Mesenchymal stem cell (in vitro differentiated cells and primary cell): Measurements from ENCODE around the gene AFAP1.
A peak's percentile ranks its signal among the peaks of the same experiment; 100 is the strongest.

Experiments used
- DNase-seq: peaks from one replicate; pipeline ENCODE4 v3.0.0-alpha.2; 2013
- H2AFZ ChIP-seq: one replicate; pipeline ENCODE4 v1.6.1; 2013; ENCODE audit warnings: low read depth, mild to moderate bottlenecking, control low read depth, inconsistent platforms, low read length, moderate library complexity
- H2AK5ac ChIP-seq: 2 replicates; pipeline ENCODE4 v1.6.1; 2013; ENCODE audit warnings: low read length, moderate library complexity, mild to moderate bottlenecking, inconsistent platforms; ENCODE audit not compliant: severe bottlenecking
- H2BK120ac ChIP-seq: one replicate; pipeline ENCODE4 v1.6.1; 2013; ENCODE audit warnings: low read depth, mild to moderate bottlenecking, inconsistent platforms, low read length, moderate library complexity
- H2BK12ac ChIP-seq, 2 experiments: one replicate each; pipeline ENCODE4 v1.6.1; 2013; ENCODE audit warnings: inconsistent platforms in 2 of 2, low read length in 2 of 2, mild to moderate bottlenecking in 2 of 2, moderate library complexity in 2 of 2, control low read depth in 1 of 2
- H2BK15ac ChIP-seq: one replicate; pipeline ENCODE4 v1.6.1; 2013; ENCODE audit warnings: mild to moderate bottlenecking, low read depth, inconsistent platforms; ENCODE audit not compliant: poor library complexity, severe bottlenecking
- H2BK5ac ChIP-seq: 2 replicates; pipeline ENCODE4 v1.6.1; 2013; ENCODE audit warnings: low read depth, mild to moderate bottlenecking, low read length, control low read depth, inconsistent platforms; ENCODE audit not compliant: poor library complexity, severe bottlenecking
- H3K14ac ChIP-seq, 2 experiments: one replicate each; pipeline ENCODE4 v1.6.1; 2013; ENCODE audit warnings: inconsistent platforms in 2 of 2, low read length in 2 of 2, control low read depth in 1 of 2, mild to moderate bottlenecking in 1 of 2, moderate library complexity in 1 of 2
- H3K18ac ChIP-seq, 2 experiments: one replicate each; pipeline ENCODE4 v1.6.1; 2013; ENCODE audit warnings: inconsistent platforms in 2 of 2, low read length in 2 of 2, control low read depth in 1 of 2, low read depth in 1 of 2, mild to moderate bottlenecking in 1 of 2
- H3K23ac ChIP-seq, 2 experiments: one replicate each; pipeline ENCODE4 v1.6.1; 2013; ENCODE audit warnings: inconsistent platforms in 2 of 2, low read length in 2 of 2, mild to moderate bottlenecking in 2 of 2, moderate library complexity in 2 of 2, control low read depth in 1 of 2
- H3K27ac ChIP-seq: 2 replicates; pipeline ENCODE4 v1.5.1; 2013; ENCODE audit warnings: mild to moderate bottlenecking, moderate library complexity, low read length, control low read depth, inconsistent platforms; ENCODE audit not compliant: poor library complexity, severe bottlenecking
- H3K27me3 ChIP-seq, 2 experiments: 2 replicates each; pipeline versions ENCODE4 v1.6.1 to v1.7.0; 2013; ENCODE audit warnings: low read length in 2 of 2, mild to moderate bottlenecking in 2 of 2, moderate library complexity in 2 of 2, control low read depth in 1 of 2, inconsistent platforms in 1 of 2; ENCODE audit not compliant: control insufficient read depth in 1 of 2, insufficient read depth in 1 of 2
- H3K36me3 ChIP-seq, 2 experiments: 2 replicates each; pipeline versions ENCODE4 v1.6.1 to v1.7.0; 2013; ENCODE audit warnings: low read length in 2 of 2, control low read depth in 1 of 2, inconsistent platforms in 1 of 2, low read depth in 1 of 2, mild to moderate bottlenecking in 1 of 2; ENCODE audit not compliant: insufficient read depth in 2 of 2, control insufficient read depth in 1 of 2
- H3K4ac ChIP-seq, 2 experiments: one replicate each; pipeline ENCODE4 v1.6.1; 2013; ENCODE audit warnings: inconsistent platforms in 2 of 2, low read length in 2 of 2, mild to moderate bottlenecking in 2 of 2, moderate library complexity in 2 of 2, control low read depth in 1 of 2, low read depth in 1 of 2
- H3K4me1 ChIP-seq: 2 replicates; pipeline ENCODE4 v1.6.1; 2013; ENCODE audit warnings: low read depth, low read length, control low read depth; ENCODE audit not compliant: control insufficient read depth, insufficient read depth
- H3K4me2 ChIP-seq: 2 replicates; pipeline ENCODE4 v1.6.1; 2013; ENCODE audit warnings: low read length, mild to moderate bottlenecking, inconsistent platforms; ENCODE audit not compliant: poor library complexity, severe bottlenecking
- H3K4me3 ChIP-seq, 2 experiments: 2 replicates each; pipeline versions ENCODE4 v1.5.1 to v1.7.0; 2013; ENCODE audit warnings: low read length in 2 of 2, mild to moderate bottlenecking in 2 of 2, control low read depth in 1 of 2, low read depth in 1 of 2; ENCODE audit not compliant: insufficient read depth in 1 of 2
- H3K79me1 ChIP-seq: replicated peaks from 2 replicates; pipeline ENCODE4 v1.6.1; 2013; ENCODE audit warnings: mild to moderate bottlenecking, control low read depth, low read length, inconsistent platforms; ENCODE audit not compliant: poor library complexity, severe bottlenecking
- H3K9ac ChIP-seq: 2 replicates; pipeline ENCODE4 v1.7.0; 2013; ENCODE audit warnings: mild to moderate bottlenecking, low read length, moderate library complexity
- H3K9me3 ChIP-seq: 2 replicates; pipeline ENCODE4 v1.7.0; 2013; ENCODE audit warnings: mild to moderate bottlenecking, low read length; ENCODE audit not compliant: control insufficient read depth
- H4K8ac ChIP-seq: one replicate; pipeline ENCODE4 v1.6.1; 2013; ENCODE audit warnings: inconsistent platforms, mild to moderate bottlenecking, low read length, moderate library complexity
- H4K91ac ChIP-seq: one replicate; pipeline ENCODE4 v1.6.1; 2013; ENCODE audit warnings: mild to moderate bottlenecking, low read length, inconsistent platforms
- WGBS: methylation state at CpG from one replicate; pipeline ENCODE4 v1.1.7; 2013; ENCODE audit warnings: mixed read lengths; 5-methylcytosine and 5-hydroxymethylcytosine counted together

The AFAP1 gene

DNA sequence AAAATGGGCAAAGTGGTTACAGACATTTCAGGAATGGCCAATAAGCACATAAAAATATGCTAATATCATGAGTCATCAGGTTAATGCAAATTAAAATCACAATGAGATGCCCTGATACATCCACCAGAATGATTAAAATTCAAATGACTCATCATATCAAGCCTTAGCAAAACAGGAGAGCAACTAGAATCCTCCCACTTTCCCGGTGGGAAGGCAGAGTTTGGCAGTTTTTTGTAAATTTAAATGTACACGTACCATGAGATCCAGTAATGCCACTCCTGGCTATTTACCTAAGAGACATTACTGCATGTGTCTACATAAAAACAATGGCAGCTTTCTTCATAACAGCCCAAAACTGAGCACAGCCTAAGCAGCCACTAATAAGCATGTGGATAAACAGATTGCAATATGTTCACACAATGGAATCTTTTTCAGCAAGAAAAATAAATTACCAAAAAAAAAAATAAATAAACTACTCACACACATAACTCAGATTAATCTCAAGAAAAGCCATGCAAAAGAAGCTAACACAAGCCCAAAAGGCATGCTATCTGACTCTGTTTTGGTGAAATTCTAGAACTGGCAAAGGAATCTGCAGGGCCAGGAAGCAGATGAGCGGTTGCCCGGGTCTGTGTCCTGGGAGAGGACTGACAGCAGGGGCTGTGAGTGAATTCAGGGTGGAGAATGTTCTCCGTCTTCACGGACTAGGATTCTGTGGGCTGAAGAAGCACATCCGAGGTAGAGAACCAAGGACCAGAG, 48.8 kb downstream of the AFAP1 start:
- Histone ChIP-seq H3K36me3 (peaks cover 12 to 15% of the 10 kb centered on the region in 2 experiments), H3K4me2 (no peak overlapping the region), H3K14ac (no peak overlapping the region), H2BK5ac (no peak overlapping the region), H3K4me1 (peaks cover 18% of the 10 kb centered on the region), H2BK120ac (no peak overlapping the region), H3K9me3 (peaks cover 8% of the 10 kb centered on the region), H3K4me3 (peak overlapping the region in 1 of 2 experiments; percentile 20), H2AFZ (no peak overlapping the region), H3K27ac (peak overlapping the region; percentile 87), H2BK12ac (peak overlapping the region in 1 of 2 experiments; percentile 56), H3K4ac (peak overlapping the region in 1 of 2 experiments; percentile 69), H3K27me3 (no peaks in the 10 kb centered on the region), H2AK5ac (peak overlapping the region; percentile 87), H4K91ac (no peak overlapping the region), H3K23ac (peak overlapping the region in 1 of 2 experiments; percentile 27), H3K79me1 (peaks cover 8% of the 10 kb centered on the region), H3K18ac (peak overlapping the region; percentile 35 to 87), H2BK15ac (no peak overlapping the region), H3K9ac (peak overlapping the region; percentile 68), H4K8ac (no peak overlapping the region)
- DNase-seq, result peak; percentile 64
- WGBS, result 32% methylated on average over 4 of the region's 7 CpGs

DNA sequence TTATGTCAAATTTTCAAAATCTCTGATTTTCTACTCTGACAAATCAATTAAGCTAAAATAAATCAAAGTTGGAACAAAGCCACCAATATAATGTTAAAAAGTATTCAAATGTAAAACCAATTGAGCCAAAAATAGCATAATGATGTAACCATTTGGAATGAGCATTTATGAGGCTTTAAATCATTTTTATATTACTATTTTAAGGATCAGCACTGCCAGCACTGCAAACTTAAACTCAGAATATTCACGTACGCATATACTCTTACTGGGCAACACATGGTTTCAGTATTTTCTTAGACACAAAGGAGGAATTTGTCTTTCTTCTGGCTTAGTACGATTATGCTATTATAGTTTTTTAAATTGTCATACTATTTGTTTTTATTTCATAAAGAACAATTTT, 52.2 kb downstream of the AFAP1 start:
- no peaks in the 10 kb centered on the region for H3K27me3 ChIP-seq
- H2AK5ac ChIP-seq, result no peak overlapping the region
- no peak overlapping the region for H3K27ac ChIP-seq
- no peak for DNase-seq
- peaks cover 12% of the 10 kb centered on the region for H3K4me1 ChIP-seq
- H3K79me1 ChIP-seq, result peaks cover 9% of the 10 kb centered on the region
- no peak overlapping the region for H3K14ac ChIP-seq
- H3K4me2 ChIP-seq, result no peak overlapping the region
- no peak overlapping the region for H2BK12ac ChIP-seq
- no peak overlapping the region for H2BK15ac ChIP-seq
- no peak overlapping the region for H2AFZ ChIP-seq
- WGBS, result 91% methylated on average over 2 of the region's 3 CpGs
- H3K18ac ChIP-seq, result no peak overlapping the region
- H3K36me3 ChIP-seq, result peaks cover 0 to 3% of the 10 kb centered on the region in 2 experiments
- no peak overlapping the region for H3K9ac ChIP-seq
- no peak overlapping the region for H2BK120ac ChIP-seq
- no peak overlapping the region for H3K23ac ChIP-seq
- no peak overlapping the region for H4K91ac ChIP-seq
- no peak overlapping the region for H3K4me3 ChIP-seq
- H3K9me3 ChIP-seq, result peaks cover 8% of the 10 kb centered on the region
- H3K4ac ChIP-seq, result no peak overlapping the region
- no peak overlapping the region for H2BK5ac ChIP-seq
- H4K8ac ChIP-seq, result no peak overlapping the region

DNA sequence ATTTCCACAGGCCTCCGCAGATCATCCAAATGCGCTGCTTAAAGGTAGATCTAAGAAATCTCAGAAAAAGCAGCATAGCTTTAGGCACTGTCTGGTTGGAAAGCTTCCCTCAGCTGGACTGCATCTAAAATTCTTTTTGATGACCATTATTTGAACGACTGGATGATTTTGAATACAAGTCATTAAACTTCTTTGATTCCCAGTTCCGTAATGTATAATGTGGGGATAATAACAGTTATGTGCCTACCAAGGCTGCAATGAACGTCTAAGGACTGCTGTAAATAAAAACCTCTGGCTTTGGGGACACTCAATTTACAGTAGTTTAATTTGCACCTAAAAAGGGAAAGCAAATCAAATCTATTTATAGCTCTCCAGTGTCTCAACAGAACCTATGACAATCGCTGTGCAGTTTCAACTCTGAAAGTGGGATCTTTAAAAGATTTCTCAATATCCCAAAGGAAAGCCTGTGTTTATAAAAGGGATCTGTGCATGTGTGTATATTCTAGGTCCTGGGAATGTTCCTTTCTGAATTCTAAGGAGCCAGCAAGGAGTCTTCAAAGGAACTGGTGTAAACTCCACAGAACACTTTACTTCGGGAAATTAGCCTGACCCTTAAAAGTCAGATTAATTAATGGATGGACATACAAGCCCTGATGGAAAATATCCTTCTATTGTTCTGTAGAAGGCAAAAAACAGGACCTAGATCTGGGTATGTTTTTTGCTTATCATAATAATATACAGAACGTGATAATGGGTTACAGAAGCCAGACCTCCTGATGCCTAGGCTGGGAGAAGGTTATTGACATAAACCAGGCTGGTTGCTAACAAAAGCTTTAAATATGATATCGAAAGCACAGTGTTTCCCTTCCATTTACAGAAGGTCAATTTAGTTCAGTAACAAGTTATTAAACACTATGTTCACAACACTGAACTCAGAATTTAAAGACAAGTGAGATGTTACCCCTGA, 53.4 kb downstream of the AFAP1 start:
- Histone ChIP-seq H3K14ac (no peak overlapping the region), H2AFZ (no peak overlapping the region), H3K27me3 (no peaks in the 10 kb centered on the region), H3K4ac (peak overlapping the region in 1 of 2 experiments; percentile 40), H3K27ac (no peak overlapping the region), H3K4me1 (peaks cover 7% of the 10 kb centered on the region), H3K4me2 (no peak overlapping the region), H2BK120ac (peak overlapping the region; percentile 19), H3K79me1 (peaks cover 9% of the 10 kb centered on the region), H2BK12ac (peak overlapping the region in 1 of 2 experiments; percentile 39), H2BK5ac (no peak overlapping the region), H4K8ac (no peak overlapping the region), H3K18ac (peak overlapping the region in 1 of 2 experiments; percentile 34), H2AK5ac (peak overlapping the region; percentile 62), H3K9me3 (peaks cover 8% of the 10 kb centered on the region), H3K23ac (no peak overlapping the region), H4K91ac (no peak overlapping the region), H2BK15ac (no peak overlapping the region), H3K4me3 (peak overlapping the region in 1 of 2 experiments; percentile 60), H3K9ac (peak overlapping the region; percentile 56), H3K36me3 (peaks cover 0 to 3% of the 10 kb centered on the region in 2 experiments)
- peak; percentile 88 for DNase-seq
- 79% methylated on average over 7 of the region's 9 CpGs for WGBS
